CD4-positive, CD25-positive, alpha-beta regulatory T cell (primary cell): ENCODE results near the gene PRSS56. TPM values are rescaled to one million over a fixed set of nuclear protein-coding genes. Genes with fewer than 3 reads are reported as not detected.

ENCODE experiments used
- ATAC-seq, 2 donors: fragments of 150-1000 bp; cut with Tn5 transposase; one replicate each; pipeline ENCODE4 v1.10.0; 2021; ENCODE audit warnings: low read depth in 2 of 2, moderate number of reproducible peaks in 2 of 2, moderate library complexity in 1 of 2
- DNase-seq, 3 donors: peaks; one replicate each; pipeline versions ENCODE4 v3.0.0 to v3.0.0-alpha.2; 2012 to 2022; ENCODE audit warnings: mixed read lengths in 1 of 3
- H3K27ac ChIP-seq: one replicate; pipeline ENCODE4 v1.7.0; 2013; ENCODE audit warnings: mild to moderate bottlenecking, low read length; ENCODE audit not compliant: insufficient read depth, poor library complexity, severe bottlenecking
- H3K27me3 ChIP-seq: one replicate; pipeline ENCODE4 v1.7.0; 2013; ENCODE audit warnings: low read length; ENCODE audit not compliant: control insufficient read depth, insufficient read depth
- H3K36me3 ChIP-seq: one replicate; pipeline ENCODE4 v1.7.0; 2013; ENCODE audit warnings: mild to moderate bottlenecking, low read length, moderate library complexity; ENCODE audit not compliant: control insufficient read depth, insufficient read depth
- H3K4me1 ChIP-seq: 2 replicates; pipeline ENCODE4 v1.7.0; 2013; ENCODE audit warnings: mild to moderate bottlenecking, low read length; ENCODE audit not compliant: insufficient read depth, control insufficient read depth, poor library complexity, severe bottlenecking
- H3K4me3 ChIP-seq: one replicate; pipeline ENCODE4 v1.7.0; 2013; ENCODE audit warnings: low read depth, mild to moderate bottlenecking, low read length, moderate library complexity
- H3K9me3 ChIP-seq, 2 experiments: 1 replicate in 1 of 2; 2 replicates in 1 of 2; pipeline ENCODE4 v1.7.0; 2013; ENCODE audit warnings: low read length in 2 of 2, mild to moderate bottlenecking in 1 of 2, moderate library complexity in 1 of 2; ENCODE audit not compliant: control insufficient read depth in 2 of 2
- H3K27ac Mint-ChIP-seq, 3 donors: one replicate each; pipeline ENCODE4 v1.8.0; 2020 to 2022; ENCODE audit warnings: mild to moderate bottlenecking in 3 of 3, mixed read lengths in 3 of 3, moderate library complexity in 2 of 3
- H3K27me3 Mint-ChIP-seq: one replicate; pipeline ENCODE4 v1.8.0; 2022; ENCODE audit warnings: mild to moderate bottlenecking, mixed read lengths
- H3K36me3 Mint-ChIP-seq: one replicate; pipeline ENCODE4 v1.8.0; 2020; ENCODE audit warnings: mixed read lengths
- H3K4me1 Mint-ChIP-seq, 4 donors: one replicate each; pipeline ENCODE4 v1.8.0; 2020 to 2022; ENCODE audit warnings: mixed read lengths in 4 of 4, mild to moderate bottlenecking in 1 of 4
- H3K4me3 Mint-ChIP-seq, 4 donors: one replicate each; pipeline ENCODE4 v1.8.0; 2020 to 2022; ENCODE audit warnings: mild to moderate bottlenecking in 4 of 4, mixed read lengths in 4 of 4, moderate library complexity in 3 of 4
- H3K9me3 Mint-ChIP-seq, 7 donors: one replicate each; pipeline ENCODE4 v1.8.0; 2020 to 2022; ENCODE audit warnings: mixed read lengths in 7 of 7, mild to moderate bottlenecking in 3 of 7, moderate library complexity in 2 of 7
- polyA plus RNA-seq, 4 donors: library from polyadenylated mRNA; unstranded; fragments of 300-500 nt; fragmentation: Illumina TruSeq; gene quantifications; one replicate each; pipeline ENCODE4 v1.2.3, GENCODE V29; 2021
- total RNA-seq: library from RNA; stranded (reverse); gene quantifications from one replicate; pipeline ENCODE4 v1.2.3, GENCODE V29; 2022

PRSS56 gene
- total and polyA plus RNA-seq, 5 donors from 2014 or later, result not detected

DNA sequence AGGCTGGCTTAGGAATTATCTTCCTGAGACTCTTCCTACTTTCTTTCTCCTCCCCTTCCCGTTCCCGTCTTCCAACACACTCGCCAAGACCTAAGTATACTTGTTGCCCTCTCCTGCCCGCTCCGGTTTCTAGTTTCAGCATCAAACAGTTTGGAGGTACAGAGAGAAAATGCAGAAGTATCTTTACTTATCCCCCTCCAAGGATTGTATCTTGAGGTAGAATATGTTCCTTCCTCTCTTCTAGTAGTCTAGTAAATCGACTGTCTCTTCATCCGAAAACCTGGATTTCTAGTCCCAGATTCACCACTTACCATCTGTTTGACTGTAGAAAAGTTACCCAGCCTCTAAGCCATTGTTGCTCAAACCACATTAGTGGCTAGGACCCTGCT lies 31.1 kb downstream of the PRSS56 start:
- H3K9me3 ChIP-seq, result no peaks in the 10 kb centered on the region
- peaks cover 39% of the 10 kb centered on the region for H3K4me1 ChIP-seq

DNA sequence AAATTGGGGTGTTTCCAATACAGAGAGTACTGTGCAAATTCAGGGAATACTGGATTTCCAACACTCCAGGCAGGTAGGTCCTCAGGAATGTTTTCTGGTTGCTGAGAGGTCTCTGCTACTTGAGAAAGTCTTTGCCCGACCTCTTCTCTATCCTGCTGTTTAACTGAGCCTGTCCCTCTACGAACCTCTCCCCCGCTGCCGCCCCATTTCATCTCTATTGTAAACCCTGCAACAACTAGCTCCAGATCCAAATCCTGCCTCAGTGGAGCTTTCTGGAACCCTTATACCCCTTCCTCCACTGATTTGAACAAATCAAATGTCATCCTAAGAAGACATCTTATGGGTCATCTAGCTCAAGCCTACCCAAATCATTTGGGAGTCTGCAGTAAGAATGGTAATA lies 31.6 kb downstream of the PRSS56 start:
- peak overlapping the region; percentile 97 to 100 (median 99) for H3K27ac Mint-ChIP-seq
- Histone ChIP-seq H3K4me3 (peak overlapping the region; percentile 90), H3K27me3 (no peaks in the 10 kb centered on the region), H3K4me1 (peaks cover 35% of the 10 kb centered on the region), H3K36me3 (peaks cover 25% of the 10 kb centered on the region), H3K27ac (peak overlapping the region; percentile 95), H3K9me3 (no peaks in the 10 kb centered on the region)
- ATAC-seq (no peak), DNase-seq (no peak)
- H3K4me3 Mint-ChIP-seq, result peak overlapping the region; percentile 93 to 100 (median 98)
- H3K4me1 Mint-ChIP-seq, result peaks cover 29 to 91% (median 76%) of the 10 kb centered on the region in 4 donors
- peaks cover 0 to 2% (median 0%) of the 10 kb centered on the region in 7 donors for H3K9me3 Mint-ChIP-seq
- H3K27me3 Mint-ChIP-seq, result no peaks in the 10 kb centered on the region
- peaks cover 44% of the 10 kb centered on the region for H3K36me3 Mint-ChIP-seq

More for the DNA sequence above, 31.1 kb downstream of the PRSS56 start:
- Histone ChIP-seq H3K27me3 (no peaks in the 10 kb centered on the region), H3K36me3 (peaks cover 25% of the 10 kb centered on the region), H3K27ac (peak overlapping the region; percentile 95), H3K4me3 (peak overlapping the region; percentile 90)
- H3K27ac Mint-ChIP-seq, result peak overlapping the region; percentile 97 to 100 (median 99)
- DNase-seq (no peak), ATAC-seq (no peak)
- peaks cover 0 to 2% (median 0%) of the 10 kb centered on the region in 7 donors for H3K9me3 Mint-ChIP-seq
- peak overlapping the region; percentile 93 to 100 (median 98) for H3K4me3 Mint-ChIP-seq
- H3K4me1 Mint-ChIP-seq, result peaks cover 29 to 92% (median 77%) of the 10 kb centered on the region in 4 donors
- peaks cover 47% of the 10 kb centered on the region for H3K36me3 Mint-ChIP-seq
- no peaks in the 10 kb centered on the region for H3K27me3 Mint-ChIP-seq

DNA sequence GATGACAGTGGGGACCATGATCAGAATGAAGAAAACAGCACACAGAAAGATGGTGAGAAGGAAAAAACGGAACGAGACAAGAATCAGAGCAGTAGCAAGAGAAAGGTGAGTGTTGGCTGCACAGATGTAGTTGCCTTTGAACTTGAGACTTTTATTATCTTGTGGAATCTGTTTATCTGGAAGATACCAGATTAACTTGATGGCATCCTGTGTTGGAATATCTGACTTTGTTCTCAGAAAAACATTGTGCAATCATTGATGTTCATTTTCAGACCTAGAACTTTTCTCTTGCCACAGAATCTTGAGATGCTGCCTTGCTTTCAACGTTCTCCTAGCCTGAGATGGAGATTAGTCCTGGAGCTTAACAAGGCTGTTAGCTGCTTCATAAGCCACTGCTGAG lies 36.2 kb downstream of the PRSS56 start:
- H3K9me3 ChIP-seq, result no peaks in the 10 kb centered on the region
- H3K36me3 ChIP-seq, result peaks cover 60% of the 10 kb centered on the region
- Mint-ChIP-seq H3K27me3 (no peaks in the 10 kb centered on the region), H3K4me1 (peaks cover 27 to 54% (median 49%) of the 10 kb centered on the region in 4 donors), H3K4me3 (no peak overlapping the region), H3K9me3 (no peaks in the 10 kb centered on the region), H3K36me3 (peaks cover 56% of the 10 kb centered on the region), H3K27ac (no peak overlapping the region)
- no peaks in the 10 kb centered on the region for H3K27me3 ChIP-seq
- DNase-seq, result no peak
- H3K27ac ChIP-seq, result no peak overlapping the region
- H3K4me1 ChIP-seq, result peaks cover 20% of the 10 kb centered on the region
- ATAC-seq, result no peak
- H3K4me3 ChIP-seq, result no peak overlapping the region

DNA sequence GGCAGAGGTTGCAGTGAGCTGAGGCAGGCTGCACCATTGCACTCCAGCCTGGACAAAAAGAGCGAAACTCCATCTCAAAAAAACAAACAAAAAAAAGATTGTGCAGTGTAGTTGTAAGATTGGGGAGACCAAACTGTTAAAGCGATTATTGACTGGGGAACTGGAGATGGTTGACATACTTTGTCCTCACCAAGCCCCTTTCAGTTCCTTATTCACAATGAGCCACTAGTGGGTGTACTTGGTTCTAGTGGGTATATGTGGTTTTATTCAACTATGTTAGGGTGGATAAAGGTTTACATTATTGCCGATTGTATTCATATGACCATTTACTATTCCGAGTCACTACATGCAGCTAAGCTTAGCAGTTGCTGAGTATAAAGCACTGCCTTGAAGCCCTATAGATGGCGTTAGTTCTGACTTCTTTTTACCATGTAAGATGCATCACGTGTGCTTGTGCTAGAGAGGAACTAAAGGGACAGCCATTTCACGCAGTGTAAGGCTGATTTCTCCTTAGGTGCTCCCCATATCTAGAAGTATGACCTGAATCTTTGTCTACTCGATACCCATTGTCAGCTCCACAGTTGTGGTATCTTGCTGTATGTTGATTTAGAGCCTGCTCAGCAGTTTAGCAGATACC lies 42.4 kb downstream of the PRSS56 start:
- Histone ChIP-seq H3K27me3 (no peaks in the 10 kb centered on the region), H3K4me3 (no peak overlapping the region), H3K4me1 (no peaks in the 10 kb centered on the region), H3K9me3 (no peaks in the 10 kb centered on the region), H3K36me3 (peaks cover 81% of the 10 kb centered on the region), H3K27ac (no peak overlapping the region)
- DNase-seq (no peak), ATAC-seq (no peak)
- Mint-ChIP-seq H3K9me3 (no peaks in the 10 kb centered on the region), H3K4me3 (no peak overlapping the region), H3K27me3 (no peaks in the 10 kb centered on the region), H3K4me1 (peaks cover 0 to 9% (median 4%) of the 10 kb centered on the region in 4 donors), H3K36me3 (peaks cover 56% of the 10 kb centered on the region), H3K27ac (no peak overlapping the region)

DNA sequence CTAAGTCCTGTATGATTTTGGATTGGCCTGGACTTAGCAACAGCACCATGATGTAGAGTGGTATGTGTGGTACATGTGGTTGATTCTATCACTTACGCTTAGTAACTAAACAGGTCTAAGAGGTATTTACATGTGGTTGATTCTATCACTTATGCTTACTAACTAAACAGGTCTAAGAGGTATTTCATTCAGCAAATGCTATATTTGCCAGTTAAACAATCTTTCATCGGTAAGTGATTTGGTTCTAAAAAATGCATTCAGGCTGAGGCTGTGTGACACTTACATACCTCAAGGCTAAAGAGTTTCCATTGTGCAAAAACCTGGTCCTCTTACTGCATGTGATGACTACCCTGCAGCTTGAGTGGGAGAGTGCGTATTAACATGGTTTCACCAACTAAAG lies 43.4 kb downstream of the PRSS56 start:
- Histone ChIP-seq H3K27ac (no peak overlapping the region), H3K9me3 (no peaks in the 10 kb centered on the region), H3K36me3 (peaks cover 81% of the 10 kb centered on the region), H3K27me3 (no peaks in the 10 kb centered on the region), H3K4me1 (no peaks in the 10 kb centered on the region), H3K4me3 (no peak overlapping the region)
- H3K9me3 Mint-ChIP-seq, result no peaks in the 10 kb centered on the region
- no peaks in the 10 kb centered on the region for H3K27me3 Mint-ChIP-seq
- ATAC-seq, result no peak
- H3K4me1 Mint-ChIP-seq, result peaks cover 0 to 9% (median 3%) of the 10 kb centered on the region in 4 donors
- no peak for DNase-seq
- no peak overlapping the region for H3K27ac Mint-ChIP-seq
- H3K4me3 Mint-ChIP-seq, result no peak overlapping the region
- peaks cover 60% of the 10 kb centered on the region for H3K36me3 Mint-ChIP-seq

DNA sequence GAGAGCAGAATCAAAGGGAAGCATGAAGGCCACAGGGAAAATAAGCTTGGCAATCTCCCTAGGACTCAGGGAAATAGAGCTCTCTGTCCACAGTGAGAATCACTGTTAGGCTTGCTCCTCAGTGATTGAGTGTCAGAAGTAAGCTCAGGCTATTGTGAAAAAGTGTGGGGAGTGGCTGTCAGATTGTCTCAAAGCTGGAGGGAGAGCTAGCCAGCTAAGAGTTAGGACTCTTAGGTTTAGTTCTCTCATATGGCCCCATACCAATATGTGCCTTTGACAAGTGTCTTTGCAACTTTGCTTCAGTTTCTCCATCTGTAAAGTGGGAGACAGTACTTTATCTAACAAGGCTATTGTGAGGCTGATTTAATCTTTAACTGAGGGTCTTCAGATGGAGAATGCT lies 47.5 kb downstream of the PRSS56 start:
- no peak for DNase-seq

DNA sequence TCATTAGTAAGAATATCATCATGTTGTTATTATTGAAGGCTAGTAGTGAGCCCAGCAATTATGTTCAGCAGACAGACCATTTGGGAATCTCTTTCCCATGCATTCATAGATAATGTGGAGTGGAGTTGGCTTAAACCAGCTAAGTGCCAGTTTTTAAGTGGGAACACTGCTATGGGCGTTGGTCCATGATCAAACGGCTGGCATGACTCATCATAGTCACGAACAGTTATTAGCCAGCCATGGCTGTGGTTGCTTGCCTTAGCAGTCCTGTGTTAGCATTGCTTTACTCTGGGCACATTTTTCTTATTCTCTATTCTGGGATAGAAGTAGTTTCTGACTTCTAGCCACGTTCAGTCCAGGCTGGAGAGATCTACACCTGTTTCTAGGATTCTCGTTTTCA lies 48.0 kb downstream of the PRSS56 start:
- Mint-ChIP-seq H3K9me3 (no peaks in the 10 kb centered on the region), H3K27ac (no peak overlapping the region), H3K4me1 (peaks cover 0 to 6% (median 1%) of the 10 kb centered on the region in 4 donors), H3K27me3 (no peaks in the 10 kb centered on the region), H3K4me3 (no peak overlapping the region), H3K36me3 (peaks cover 76% of the 10 kb centered on the region)
- Histone ChIP-seq H3K27me3 (no peaks in the 10 kb centered on the region), H3K36me3 (peaks cover 91% of the 10 kb centered on the region), H3K27ac (no peak overlapping the region), H3K4me1 (no peaks in the 10 kb centered on the region), H3K4me3 (no peak overlapping the region), H3K9me3 (no peaks in the 10 kb centered on the region)
- ATAC-seq, result no peak
- DNase-seq, result no peak

More for the DNA sequence above, 47.5 kb downstream of the PRSS56 start:
- no peak overlapping the region for H3K27ac ChIP-seq
- no peaks in the 10 kb centered on the region for H3K27me3 ChIP-seq
- H3K4me3 Mint-ChIP-seq, result no peak overlapping the region
- no peak overlapping the region for H3K4me3 ChIP-seq
- no peak for ATAC-seq
- no peak overlapping the region for H3K27ac Mint-ChIP-seq
- no peaks in the 10 kb centered on the region for H3K9me3 ChIP-seq
- no peaks in the 10 kb centered on the region for H3K4me1 ChIP-seq
- H3K36me3 ChIP-seq, result peaks cover 89% of the 10 kb centered on the region
- no peaks in the 10 kb centered on the region for H3K27me3 Mint-ChIP-seq
- H3K4me1 Mint-ChIP-seq, result peaks cover 0 to 6% (median under 1%) of the 10 kb centered on the region in 4 donors
- H3K9me3 Mint-ChIP-seq, result no peaks in the 10 kb centered on the region
- peaks cover 72% of the 10 kb centered on the region for H3K36me3 Mint-ChIP-seq

DNA sequence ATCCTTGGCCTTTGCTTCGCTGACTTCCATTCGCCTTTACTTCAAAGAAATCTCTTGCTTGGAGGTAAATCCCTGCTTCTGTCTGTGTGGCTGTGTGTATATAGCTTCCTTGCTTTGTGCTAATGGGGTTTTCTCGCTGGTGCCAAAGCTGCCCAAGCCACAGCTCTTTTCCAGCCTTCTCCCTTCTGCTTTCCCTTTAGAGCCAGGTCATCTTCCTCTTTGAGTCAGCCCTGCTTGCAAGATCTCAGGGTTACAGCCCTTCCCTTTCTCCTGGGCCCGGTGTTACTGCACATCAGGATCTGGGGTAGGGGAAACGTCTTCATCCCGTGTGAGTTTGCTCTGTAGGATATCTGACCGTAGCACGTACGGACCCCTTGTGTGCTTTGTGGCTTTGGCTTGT lies 49.4 kb downstream of the PRSS56 start:
- Histone ChIP-seq H3K36me3 (peaks cover 93% of the 10 kb centered on the region), H3K4me1 (no peaks in the 10 kb centered on the region), H3K27me3 (no peaks in the 10 kb centered on the region), H3K4me3 (no peak overlapping the region), H3K27ac (no peak overlapping the region), H3K9me3 (no peaks in the 10 kb centered on the region)
- Mint-ChIP-seq H3K27ac (peak overlapping the region in 1 of 3 donors; percentile 45), H3K36me3 (peaks cover 73% of the 10 kb centered on the region), H3K4me1 (peaks cover 0 to 6% (median 1%) of the 10 kb centered on the region in 4 donors), H3K4me3 (no peak overlapping the region), H3K9me3 (no peaks in the 10 kb centered on the region), H3K27me3 (no peaks in the 10 kb centered on the region)
- ATAC-seq (no peak), DNase-seq (no peak)
